Esophagus (tissue), 2 donors: ENCODE results near the gene DIS3. TPM values are rescaled to one million over a fixed set of nuclear protein-coding genes. Genes with fewer than 3 reads are reported as not detected.
"Not testable (repeated sequence)": the region's sequence is repeated elsewhere in the genome, so short reads cannot be mapped to it uniquely, and the experiment has no call there.

ENCODE experiments used
- H3K27ac ChIP-seq, 2 donors: one replicate each; pipeline ENCODE4 v1.5.1; 2013; ENCODE audit warnings: low read depth in 2 of 2, mild to moderate bottlenecking in 2 of 2, inconsistent platforms in 1 of 2, low read length in 1 of 2, moderate library complexity in 1 of 2
- H3K27me3 ChIP-seq, 2 donors: one replicate each; pipeline ENCODE4 v1.6.1; 2013; ENCODE audit warnings: low read length in 2 of 2, control low read depth in 1 of 2, mild to moderate bottlenecking in 1 of 2; ENCODE audit not compliant: insufficient read depth in 2 of 2, control insufficient read depth in 1 of 2
- H3K36me3 ChIP-seq, 2 donors: one replicate each; pipeline ENCODE4 v1.6.1; 2013; ENCODE audit warnings: low read length in 1 of 2; ENCODE audit not compliant: control insufficient read depth in 2 of 2, insufficient read depth in 2 of 2
- H3K4me1 ChIP-seq, 2 donors: one replicate each; pipeline ENCODE4 v1.6.1; 2013; ENCODE audit warnings: low read length in 1 of 2; ENCODE audit not compliant: control insufficient read depth in 2 of 2, insufficient read depth in 2 of 2
- H3K4me3 ChIP-seq, 2 donors: one replicate each; pipeline ENCODE4 v1.5.1; 2013; ENCODE audit warnings: low read length in 2 of 2, mild to moderate bottlenecking in 2 of 2, low read depth in 1 of 2, moderate library complexity in 1 of 2
- H3K9me3 ChIP-seq, 2 donors: one replicate each; pipeline ENCODE4 v1.6.1; 2013; ENCODE audit warnings: mild to moderate bottlenecking in 2 of 2, low read depth in 1 of 2, low read length in 1 of 2, moderate library complexity in 1 of 2; ENCODE audit not compliant: control insufficient read depth in 2 of 2, insufficient read depth in 1 of 2
- WGBS, 2 donors: extraction: QIAGEN DNeasy Blood & Tissue Kit; methylation state at CpG; one replicate each; pipeline ENCODE4 v1.1.7; 2013; 5-methylcytosine and 5-hydroxymethylcytosine counted together
- polyA plus RNA-seq, 2 donors: library from polyadenylated mRNA; stranded (reverse); fragments of 200-250 nt; gene quantifications; one replicate each; pipeline ENCODE4 v1.2.3, GENCODE V29; 2013
- donor health status: healthy with polysubstance abuse.
- donor health status: Bipolar disorder and iron deficiency.

The DIS3 gene
- polyA plus RNA-seq, 2 donors: 8.2 to 12.9 TPM

- no peak overlapping the region for H3K27ac ChIP-seq
- no peaks in the 10 kb centered on the region for H3K9me3 ChIP-seq
- H3K4me1 ChIP-seq: no peaks in the 10 kb centered on the region
- 63 to 71% methylated on average over 3 of the region's 3 CpGs for whole genome bisulfite sequencing, 2 donors
- H3K36me3 ChIP-seq: no peaks in the 10 kb centered on the region
- no peak overlapping the region for H3K4me3 ChIP-seq
- no peaks in the 10 kb centered on the region for H3K27me3 ChIP-seq
These were observed 17.1 kb upstream of the DIS3 start for GRCh38 chr13:72798817-72799216.

GRCh38 chr13:72792640-72793039 lies 10.9 kb upstream of the DIS3 start:
- no peaks in the 10 kb centered on the region for H3K27me3 ChIP-seq
- H3K9me3 ChIP-seq: no peaks in the 10 kb centered on the region
- no peak overlapping the region for H3K27ac ChIP-seq
- no peaks in the 10 kb centered on the region for H3K36me3 ChIP-seq
- 90 to 93% methylated on average over 2 of the region's 2 CpGs for WGBS, 2 donors
- H3K4me1 ChIP-seq: no peaks in the 10 kb centered on the region
- H3K4me3 ChIP-seq: no peak overlapping the region

- Histone ChIP-seq H3K4me1 (no peaks in the 10 kb centered on the region), H3K9me3 (no peaks in the 10 kb centered on the region), H3K36me3 (no peaks in the 10 kb centered on the region), H3K4me3 (no peak overlapping the region), H3K27ac (no peak overlapping the region), H3K27me3 (no peaks in the 10 kb centered on the region)
- WGBS, 2 donors: 81 to 82% methylated on average over 1 of the region's 1 CpG
These were observed 7.1 kb upstream of the DIS3 start for GRCh38 chr13:72788831-72789230.

DNA sequence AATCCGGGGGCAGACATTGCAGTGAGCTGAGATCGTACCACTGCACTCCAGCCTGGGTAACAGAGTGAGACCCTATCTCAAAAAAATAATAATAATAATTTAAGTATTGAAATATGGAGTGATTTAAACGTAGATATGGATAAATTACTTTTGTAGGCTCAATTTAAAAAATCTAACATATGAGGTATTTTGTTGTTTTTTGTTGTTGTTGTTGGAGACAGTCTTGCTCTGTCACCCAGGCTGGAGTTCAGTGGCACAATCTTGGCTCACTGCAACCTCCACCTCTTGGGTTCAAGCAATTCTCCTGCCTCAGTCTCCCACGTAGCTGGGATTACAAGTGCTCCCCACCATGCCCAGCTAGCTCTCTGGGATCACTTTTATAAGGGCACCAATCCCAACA lies 3.0 kb upstream of the DIS3 start:
- H3K4me3 ChIP-seq, H3K9me3 ChIP-seq, H3K4me1 ChIP-seq, H3K36me3 ChIP-seq, H3K27ac ChIP-seq, H3K27me3 ChIP-seq: not testable (repeated sequence)
- 94 to 98% methylated on average over 4 of the region's 4 CpGs for WGBS, 2 donors

GRCh38 chr13:72782717-72783116 lies 1.0 kb upstream of the DIS3 start:
- 3% methylated on average over 7 of the region's 7 CpGs for WGBS, 2 donors
- H3K36me3 ChIP-seq: no peaks in the 10 kb centered on the region
- H3K27me3 ChIP-seq: no peaks in the 10 kb centered on the region
- no peaks in the 10 kb centered on the region for H3K9me3 ChIP-seq
- H3K4me1 ChIP-seq: peaks cover 0 to 3% of the 10 kb centered on the region in 2 donors
- H3K27ac ChIP-seq: no peak overlapping the region
- H3K4me3 ChIP-seq: peak overlapping the region in 1 of 2 donors; percentile 100

GRCh38 chr13:72774019-72774418 lies 7.7 kb downstream of the DIS3 start:
- peaks cover 2 to 9% of the 10 kb centered on the region in 2 donors for H3K36me3 ChIP-seq
- WGBS, 2 donors: 73 to 79% methylated on average over 2 of the region's 2 CpGs

DNA sequence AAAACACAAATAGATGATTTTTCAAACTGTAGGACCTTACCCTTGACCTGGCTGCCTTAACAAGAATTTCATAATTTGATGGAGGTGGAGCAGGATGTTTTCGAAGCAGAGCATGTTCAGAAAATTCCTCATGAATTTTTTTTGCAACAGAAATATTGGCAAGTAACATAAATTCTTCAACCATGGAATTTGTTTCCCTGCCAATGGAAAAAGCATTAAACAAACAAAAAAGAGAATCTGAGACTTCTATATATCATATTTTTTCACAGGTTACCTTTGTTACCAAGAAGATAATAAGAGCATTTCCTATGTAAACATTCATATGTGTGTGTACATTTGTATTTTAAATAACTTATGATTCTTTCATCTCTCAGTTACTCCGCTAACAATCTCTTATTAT lies 18.3 kb downstream of the DIS3 start:
- Histone ChIP-seq H3K4me1 (no peaks in the 10 kb centered on the region), H3K27ac (no peak overlapping the region), H3K36me3 (peaks cover 5 to 8% of the 10 kb centered on the region in 2 donors), H3K27me3 (no peaks in the 10 kb centered on the region), H3K4me3 (no peak overlapping the region), H3K9me3 (no peaks in the 10 kb centered on the region)
- WGBS, 2 donors: 62 to 65% methylated on average over 2 of the region's 2 CpGs

More at GRCh38 chr13:72774019-72774418, 7.7 kb downstream of the DIS3 start:
- Histone ChIP-seq H3K9me3 (no peaks in the 10 kb centered on the region), H3K27me3 (no peaks in the 10 kb centered on the region), H3K27ac (no peak overlapping the region), H3K4me1 (no peaks in the 10 kb centered on the region), H3K4me3 (no peak overlapping the region)

- H3K27ac ChIP-seq: no peak overlapping the region
- WGBS, 2 donors: 79 to 82% methylated on average over 3 of the region's 3 CpGs
- H3K4me3 ChIP-seq: no peak overlapping the region
- H3K4me1 ChIP-seq: no peaks in the 10 kb centered on the region
- no peaks in the 10 kb centered on the region for H3K9me3 ChIP-seq
- H3K36me3 ChIP-seq: peaks cover 6 to 7% of the 10 kb centered on the region in 2 donors
- no peaks in the 10 kb centered on the region for H3K27me3 ChIP-seq
These were observed 21.5 kb downstream of the DIS3 start for GRCh38 chr13:72760189-72760588.

GRCh38 chr13:72757792-72758535 lies 23.7 kb downstream of the DIS3 start:
- peaks cover 6 to 9% of the 10 kb centered on the region in 2 donors for H3K36me3 ChIP-seq
- no peaks in the 10 kb centered on the region for H3K9me3 ChIP-seq
- WGBS, 2 donors: 68 to 69% methylated on average over 4 of the region's 4 CpGs
- no peak overlapping the region for H3K4me3 ChIP-seq
- no peaks in the 10 kb centered on the region for H3K4me1 ChIP-seq
- no peak overlapping the region for H3K27ac ChIP-seq
- no peaks in the 10 kb centered on the region for H3K27me3 ChIP-seq

- H3K4me3 ChIP-seq: no peak overlapping the region
- H3K27ac ChIP-seq: no peak overlapping the region
- no peaks in the 10 kb centered on the region for H3K4me1 ChIP-seq
- peaks cover 8 to 10% of the 10 kb centered on the region in 2 donors for H3K36me3 ChIP-seq
- WGBS, 2 donors: 71 to 85% methylated on average over 6 of the region's 6 CpGs
- no peaks in the 10 kb centered on the region for H3K9me3 ChIP-seq
- no peaks in the 10 kb centered on the region for H3K27me3 ChIP-seq
These were observed 27.6 kb downstream of the DIS3 start for GRCh38 chr13:72754111-72754510.
